Loucy (cell line): ENCODE measurements around the gene VAT1L.

Source experiments
- CTCF ChIP-seq: fragments of 200-600 bp; sonication (generic); conservative IDR thresholded peaks from 2 replicates; pipeline ENCODE4 v1.5.1; 2014; ENCODE audit warnings: mild to moderate bottlenecking, antibody characterized with exemption, low read length
- EZH2phosphoT487 ChIP-seq: fragments of 200-600 bp; IDR thresholded peaks from 2 replicates; pipeline ENCODE4 v1.6.1; 2018; ENCODE audit warnings: antibody characterized with exemption, mild to moderate bottlenecking, moderate library complexity, borderline replicate concordance

- TF ChIP-seq CTCF (no peak), EZH2phosphoT487 (no peak)
Observed at GRCh38 chr16:77860953-77861352, 72.6 kb downstream of the VAT1L start.
